Measurements from ENCODE around the gene PARP2. TPM values are rescaled to one million over a fixed set of nuclear protein-coding genes. Genes with fewer than 3 reads are reported as not detected.
A peak's percentile ranks its signal among the peaks of the same experiment; 100 is the strongest.
"Not testable (repeated sequence)": the region's sequence is repeated elsewhere in the genome, so short reads cannot be mapped to it uniquely, and the experiment has no call there.

The PARP2 gene
- total RNA-seq, 2 experiments from 2014 or later: 46.3 to 47.3 TPM

- peaks cover 35% of the 10 kb centered on the region for H3K36me3 Mint-ChIP-seq
- intact Hi-C loops (cut with micrococcal nuclease): no loop called here
- ChIA-PET CTCF (interaction anchor here (0.8 to 8.9 kb wide), 7 partner anchors 12 to 284 kb away, joined by 3 to 129 read pairs (median 5); partner anchors contain the start of genes APEX1 and PARP2), POLR2A (interaction anchor here (4.8 kb wide), 1 partner anchor 14 kb away, joined by 59 read pairs; the partner anchor contains the start of gene PARP2)
- no peak overlapping the region for H3K4me3 Mint-ChIP-seq
- H3K9me3 Mint-ChIP-seq: no peaks in the 10 kb centered on the region
- H3K27ac Mint-ChIP-seq: no peak overlapping the region
- DNase-seq: no peak
- peaks cover 43% of the 10 kb centered on the region for H3K4me1 Mint-ChIP-seq (ENCODE audit: low read depth)
- H3K27me3 Mint-ChIP-seq: no peaks in the 10 kb centered on the region
These were observed 14.1 kb upstream of the PARP2 start for GRCh38 chr14:20329355-20329754.

DNA sequence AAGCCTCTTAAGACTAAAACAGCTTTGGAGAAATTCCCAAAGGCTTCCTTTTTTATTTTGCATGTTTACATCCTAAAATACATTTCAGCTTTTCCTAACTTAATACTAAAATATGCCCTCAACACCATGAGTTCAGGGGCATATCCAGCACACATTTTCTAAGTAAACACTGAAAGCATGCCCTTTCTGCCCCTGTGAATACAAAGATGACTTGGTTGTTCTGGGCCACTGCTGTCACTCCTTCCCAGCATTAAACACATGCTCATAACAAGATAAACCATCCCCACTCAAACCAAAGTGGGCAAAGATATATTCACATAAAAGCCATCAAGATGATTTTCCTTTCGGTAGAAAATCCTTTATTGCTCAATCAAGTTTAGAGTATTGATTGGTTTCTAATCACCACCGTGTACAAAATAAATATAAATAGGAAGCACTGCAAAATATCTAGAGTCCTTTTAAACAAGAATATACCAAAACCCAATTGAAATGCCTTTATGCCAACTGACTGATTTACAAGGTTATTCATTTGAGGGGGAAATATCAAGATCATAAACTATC, 12.3 kb upstream of the PARP2 start:
- intact Hi-C loops (cut with micrococcal nuclease): no loop called here
- peaks cover 47% of the 10 kb centered on the region for H3K4me1 Mint-ChIP-seq (ENCODE audit: low read depth)
- no peak for DNase-seq
- CTCF ChIA-PET: interaction anchor here (5.8 to 8.9 kb wide), 2 partner anchors 10 to 278 kb away, joined by 64 to 129 read pairs; partner anchors contain the start of gene PARP2
- H3K36me3 Mint-ChIP-seq: peaks cover 27% of the 10 kb centered on the region
- H3K27ac Mint-ChIP-seq: peak overlapping the region; percentile 58
- POLR2A ChIA-PET: interaction anchor here (4.8 kb wide), 1 partner anchor 12 kb away, joined by 59 read pairs; the partner anchor contains the start of gene PARP2
- no peaks in the 10 kb centered on the region for H3K27me3 Mint-ChIP-seq
- peak overlapping the region; percentile 50 for H3K4me3 Mint-ChIP-seq
- H3K9me3 Mint-ChIP-seq: no peaks in the 10 kb centered on the region

- Mint-ChIP-seq H3K36me3 (peaks cover 19% of the 10 kb centered on the region), H3K4me1 (ENCODE audit: low read depth) (peaks cover 42% of the 10 kb centered on the region), H3K9me3 (no peaks in the 10 kb centered on the region), H3K4me3 (peak overlapping the region; percentile 99), H3K27me3 (no peaks in the 10 kb centered on the region), H3K27ac (peak overlapping the region; percentile 92)
- intact Hi-C loops (cut with micrococcal nuclease): loop anchor here (2.0 kb wide), 2 partner anchors 34 to 350 kb away; no protein-coding TSS in a partner anchor
- ChIA-PET CTCF (interaction anchor here (0.9 to 8.9 kb wide), 4 partner anchors 9 to 277 kb away, joined by 3 to 129 read pairs (median 10); partner anchors contain the start of genes PARP2 and TEP1), POLR2A (interaction anchor here (1.6 to 4.8 kb wide), 4 partner anchors 10 to 351 kb away, joined by 4 to 59 read pairs (median 6); partner anchors contain the start of genes PARP2 and PNP)
- DNase-seq: no peak
These were observed 11.0 kb upstream of the PARP2 start for GRCh38 chr14:20332431-20332787.

DNA sequence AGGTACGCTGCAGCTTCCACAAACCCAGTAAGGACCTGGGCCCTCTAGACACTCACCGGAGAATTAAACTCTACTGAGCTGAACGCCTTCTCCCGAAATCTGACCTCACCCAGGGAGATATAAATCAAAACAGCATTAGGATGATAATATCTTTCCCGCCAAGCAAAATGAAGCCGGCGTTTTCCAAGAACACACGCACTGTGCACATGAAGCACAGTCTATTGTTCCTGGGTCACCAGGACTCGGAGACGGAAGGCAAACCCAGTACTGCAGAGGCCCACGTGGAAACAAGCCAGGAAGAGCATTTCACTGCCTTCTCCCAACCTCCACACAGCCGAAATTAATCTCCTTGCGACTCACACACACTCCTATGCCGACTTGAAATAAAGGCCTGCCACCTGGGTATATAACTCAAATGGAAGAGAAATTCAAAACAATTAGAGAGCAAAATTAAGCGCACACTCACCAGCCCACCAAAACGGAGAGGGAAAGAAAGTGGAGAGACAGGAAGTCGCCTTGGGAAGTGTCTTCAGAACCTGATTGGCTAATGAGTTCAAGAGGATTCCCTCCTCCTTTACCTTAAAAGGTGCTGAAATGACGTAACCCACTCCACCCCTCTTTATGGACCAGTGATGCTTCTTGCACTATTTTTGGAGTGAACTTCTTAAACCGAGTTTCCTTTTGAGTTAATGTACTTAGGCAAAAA, 10.5 kb upstream of the PARP2 start, which contains the start of gene CCNB1IP1:
CCNB1IP1 (minus strand) TSS at position 492 of the 706 bp plus-strand sequence. CDS start 16,756 bp downstream, outside the sequence.
- H3K27me3 Mint-ChIP-seq: no peaks in the 10 kb centered on the region
- H3K9me3 Mint-ChIP-seq: no peaks in the 10 kb centered on the region
- H3K27ac Mint-ChIP-seq: peak within 1 kb of the TSS; percentile 92
- peaks cover 36% of the 10 kb centered on the region for H3K4me1 Mint-ChIP-seq (ENCODE audit: low read depth)
- intact Hi-C loops (cut with micrococcal nuclease): loop anchor here (1.0 to 2.0 kb wide), 6 partner anchors 10 to 350 kb away; partner anchors contain the start of genes APEX1, PARP2 and PNP
- H3K36me3 Mint-ChIP-seq: peaks cover 16% of the 10 kb centered on the region
- POLR2A ChIA-PET: interaction anchor here (1.3 to 4.8 kb wide), 5 partner anchors 10 to 350 kb away, joined by 4 to 59 read pairs (median 5); partner anchors contain the start of genes PARP2 and PNP
- DNase-seq: peak; percentile 54
- CTCF ChIA-PET: interaction anchor here (0.7 to 8.9 kb wide), 5 partner anchors 8 to 277 kb away, joined by 3 to 129 read pairs (median 7); partner anchors contain the start of genes PARP2 and TEP1
- peak within 1 kb of the TSS; percentile 99 for H3K4me3 Mint-ChIP-seq

- CTCF ChIA-PET: interaction anchor here (0.7 to 8.9 kb wide), 5 partner anchors 8 to 276 kb away, joined by 3 to 129 read pairs (median 7); partner anchors contain the start of genes PARP2 and TEP1
- H3K27me3 Mint-ChIP-seq: no peaks in the 10 kb centered on the region
These were observed 10.0 kb upstream of the PARP2 start for GRCh38 chr14:20333494-20333841.

DNA sequence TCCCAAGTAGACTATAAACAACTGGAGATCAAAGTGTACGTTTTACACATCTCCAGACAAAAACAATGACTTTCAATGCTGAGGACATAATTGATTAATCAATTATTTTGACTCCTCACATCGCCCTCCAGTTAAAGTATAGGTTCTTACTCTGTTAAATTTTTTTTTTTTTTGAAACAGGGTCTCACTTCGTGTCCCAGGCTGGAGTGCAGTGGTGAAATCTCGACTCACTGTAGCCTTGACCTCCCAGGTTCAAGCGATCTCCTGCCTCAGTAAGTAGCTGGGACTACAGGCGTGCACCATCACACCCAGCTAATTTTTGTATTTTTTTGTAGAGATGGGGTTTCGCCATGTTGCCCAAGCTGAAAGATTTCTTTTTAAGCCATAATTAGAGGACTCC, 9.4 kb upstream of the PARP2 start:
- intact Hi-C loops (cut with micrococcal nuclease): no loop called here
- no peak overlapping the region for H3K27ac Mint-ChIP-seq
- no peaks in the 10 kb centered on the region for H3K27me3 Mint-ChIP-seq
- no peaks in the 10 kb centered on the region for H3K9me3 Mint-ChIP-seq
- peaks cover 28% of the 10 kb centered on the region for H3K4me1 Mint-ChIP-seq (ENCODE audit: low read depth)
- POLR2A ChIA-PET: interaction anchor here (1.3 to 4.8 kb wide), 5 partner anchors 9 to 349 kb away, joined by 4 to 59 read pairs (median 5); partner anchors contain the start of genes PARP2 and PNP
- H3K4me3 Mint-ChIP-seq: no peak overlapping the region
- H3K36me3 Mint-ChIP-seq: peaks cover 12% of the 10 kb centered on the region
- CTCF ChIA-PET: interaction anchor here (0.7 to 8.9 kb wide), 4 partner anchors 7 to 276 kb away, joined by 3 to 129 read pairs (median 10); partner anchors contain the start of genes PARP2 and TEP1
- DNase-seq: no peak

More at GRCh38 chr14:20333494-20333841, 10.0 kb upstream of the PARP2 start:
- Mint-ChIP-seq H3K36me3 (peaks cover 16% of the 10 kb centered on the region), H3K9me3 (no peaks in the 10 kb centered on the region), H3K4me3 (peak overlapping the region; percentile 99), H3K4me1 (ENCODE audit: low read depth) (peaks cover 33% of the 10 kb centered on the region), H3K27ac (peak overlapping the region; percentile 92)
- POLR2A ChIA-PET: interaction anchor here (1.3 to 4.8 kb wide), 5 partner anchors 9 to 350 kb away, joined by 4 to 59 read pairs (median 5); partner anchors contain the start of genes PARP2 and PNP
- no peak for DNase-seq
- intact Hi-C loops (cut with micrococcal nuclease): loop anchor here (1.0 to 2.0 kb wide), 6 partner anchors 10 to 349 kb away; partner anchors contain the start of genes APEX1, PARP2 and PNP

GRCh38 chr14:20341032-20341431, 2.4 kb upstream of the PARP2 start:
- Mint-ChIP-seq H3K36me3 (peaks cover 18% of the 10 kb centered on the region), H3K4me1 (ENCODE audit: low read depth) (peaks cover 19% of the 10 kb centered on the region)
- H3K4me3 Mint-ChIP-seq; H3K27me3 Mint-ChIP-seq; DNase-seq; intact Hi-C loops (cut with micrococcal nuclease); H3K27ac Mint-ChIP-seq; H3K9me3 Mint-ChIP-seq: not testable (repeated sequence)
- ChIA-PET CTCF (interaction anchor here (1.0 to 8.1 kb wide), 4 partner anchors 11 to 272 kb away, joined by 3 to 129 read pairs (median 4); partner anchors contain the start of gene CCNB1IP1), POLR2A (interaction anchor here (3.0 to 4.1 kb wide), 2 partner anchors 61 to 121 kb away, joined by 26 to 37 read pairs; partner anchors contain the start of gene PIP4P1)

- ChIA-PET CTCF (interaction anchor here (1.0 to 8.1 kb wide), 6 partner anchors 11 to 272 kb away, joined by 3 to 129 read pairs (median 3); partner anchors contain the start of gene CCNB1IP1), POLR2A (interaction anchor here (2.5 to 4.1 kb wide), 4 partner anchors 10 to 120 kb away, joined by 26 to 59 read pairs (median 40); partner anchors contain the start of genes APEX1, CCNB1IP1, OSGEP and PIP4P1)
- Mint-ChIP-seq H3K36me3 (peaks cover 22% of the 10 kb centered on the region), H3K4me1 (ENCODE audit: low read depth) (peaks cover 19% of the 10 kb centered on the region), H3K9me3 (peaks cover 2% of the 10 kb centered on the region), H3K4me3 (no peak overlapping the region), H3K27ac (no peak overlapping the region), H3K27me3 (peaks cover 3% of the 10 kb centered on the region)
- no peak for DNase-seq
- intact Hi-C loops (cut with micrococcal nuclease): loop anchor here (2.0 kb wide), 2 partner anchors 15 to 37 kb away; partner anchors contain the start of gene TTC5
These were observed 1.8 kb upstream of the PARP2 start for GRCh38 chr14:20341646-20342045.

DNA sequence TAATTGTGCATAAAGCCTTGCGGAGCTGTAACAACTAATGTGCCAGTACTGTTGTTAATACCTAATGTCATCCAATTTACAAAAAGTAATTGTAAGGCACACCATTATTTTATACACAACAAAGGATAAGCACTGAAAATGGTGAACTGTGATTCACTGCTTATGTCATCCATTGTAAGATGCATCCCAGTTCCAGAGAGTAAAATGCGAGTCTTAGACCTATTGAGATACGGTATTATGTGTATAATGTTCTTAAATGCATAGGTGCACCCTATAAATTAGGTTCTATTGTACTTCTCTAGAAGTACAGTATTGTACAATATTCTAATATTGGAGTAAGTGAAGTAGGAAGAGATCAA, 406 bp downstream of the PARP2 start:
- peaks cover 19% of the 10 kb centered on the region for H3K4me1 Mint-ChIP-seq (ENCODE audit: low read depth)
- intact Hi-C loops (cut with micrococcal nuclease): loop anchor here (1.0 to 2.0 kb wide), 10 partner anchors 11 to 337 kb away; partner anchors contain the start of genes APEX1, CCNB1IP1, PIP4P1 and PNP
- H3K9me3 Mint-ChIP-seq: peaks cover 2% of the 10 kb centered on the region
- H3K36me3 Mint-ChIP-seq: peaks cover 30% of the 10 kb centered on the region
- H3K27ac Mint-ChIP-seq: peak overlapping the region; percentile 94
- DNase-seq: no peak
- ChIA-PET CTCF (interaction anchor here (0.9 to 8.1 kb wide), 11 partner anchors 11 to 627 kb away, joined by 3 to 129 read pairs (median 4); partner anchors contain the start of genes CCNB1IP1 and PNP), POLR2A (interaction anchor here (0.8 to 4.1 kb wide), 20 partner anchors 8 to 288 kb away, joined by 3 to 59 read pairs (median 8); partner anchors contain the start of genes APEX1, CCNB1IP1, OSGEP and PIP4P1)
- peak overlapping the region; percentile 93 for H3K4me3 Mint-ChIP-seq
- peaks cover 3% of the 10 kb centered on the region for H3K27me3 Mint-ChIP-seq

DNA sequence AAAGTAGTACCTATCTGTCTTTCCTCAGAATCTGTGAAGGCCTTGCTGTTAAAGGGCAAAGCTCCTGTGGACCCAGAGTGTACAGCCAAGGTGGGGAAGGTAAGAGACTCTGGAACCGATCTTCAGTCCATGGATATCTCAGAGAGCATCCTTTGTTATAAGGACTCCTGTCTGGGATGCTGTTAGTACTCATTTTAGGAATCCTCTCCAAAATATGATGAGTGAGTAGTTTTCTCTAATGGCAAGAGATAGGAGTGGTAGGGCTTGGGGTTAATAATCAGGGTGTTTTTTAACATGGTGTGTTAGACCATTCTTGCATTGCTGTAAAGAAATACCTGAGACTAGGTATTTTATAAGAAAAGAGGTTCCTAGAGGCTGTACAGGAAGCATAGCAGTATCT, 1.9 kb downstream of the PARP2 start:
- H3K9me3 Mint-ChIP-seq: peaks cover 2% of the 10 kb centered on the region
- intact Hi-C loops (cut with micrococcal nuclease): no loop called here
- CTCF ChIA-PET: interaction anchor here (0.9 to 8.1 kb wide), 2 partner anchors 15 to 264 kb away, joined by 3 to 129 read pairs; partner anchors contain the start of gene CCNB1IP1
- H3K36me3 Mint-ChIP-seq: peaks cover 36% of the 10 kb centered on the region
- H3K4me1 Mint-ChIP-seq (ENCODE audit: low read depth): peaks cover 19% of the 10 kb centered on the region
- no peak overlapping the region for H3K27ac Mint-ChIP-seq
- POLR2A ChIA-PET: no interaction called here
- no peak for DNase-seq
- H3K27me3 Mint-ChIP-seq: peaks cover 3% of the 10 kb centered on the region
- peak overlapping the region; percentile 9 for H3K4me3 Mint-ChIP-seq

DNA sequence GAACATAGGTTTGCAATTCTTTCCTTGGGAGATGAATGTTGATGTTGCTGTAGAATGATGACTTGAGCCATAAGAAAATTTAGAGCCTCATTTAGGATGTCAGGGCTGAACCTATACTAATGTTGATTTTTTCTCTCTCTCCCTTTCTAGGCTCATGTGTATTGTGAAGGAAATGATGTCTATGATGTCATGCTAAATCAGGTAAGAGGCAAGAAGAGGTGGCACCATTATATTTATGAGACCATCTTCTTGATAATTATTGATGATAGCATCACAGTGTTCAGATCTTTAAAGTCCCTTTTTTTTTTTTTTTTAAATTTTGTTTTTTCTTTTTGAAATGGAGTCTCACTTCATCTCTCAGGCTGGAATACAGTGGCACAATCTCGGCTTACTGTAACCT, 3.3 kb downstream of the PARP2 start:
- peaks cover 19% of the 10 kb centered on the region for H3K4me1 Mint-ChIP-seq (ENCODE audit: low read depth)
- ChIA-PET CTCF (no interaction called here), POLR2A (no interaction called here)
- no peak overlapping the region for H3K4me3 Mint-ChIP-seq
- no peak for DNase-seq
- no peak overlapping the region for H3K27ac Mint-ChIP-seq
- H3K9me3 Mint-ChIP-seq: peaks cover 2% of the 10 kb centered on the region
- peaks cover 3% of the 10 kb centered on the region for H3K27me3 Mint-ChIP-seq
- intact Hi-C loops (cut with micrococcal nuclease): no loop called here
- peaks cover 41% of the 10 kb centered on the region for H3K36me3 Mint-ChIP-seq
